CD14-positive monocyte (primary cell): ENCODE results near the gene NTM. TPM values are rescaled to one million over a fixed set of nuclear protein-coding genes. Genes with fewer than 3 reads are reported as not detected.

ENCODE experiments used
- DNase-seq, 3 donors: peaks; one replicate each; pipeline ENCODE4 v3.0.0-alpha.2; 2011 to 2022
- H2AFZ ChIP-seq: 2 replicates; pipeline ENCODE4 v1.6.0; 2012; ENCODE audit warnings: mild to moderate bottlenecking, low read depth, low read length, inconsistent platforms; ENCODE audit not compliant: insufficient read depth, poor library complexity, severe bottlenecking
- H3K27ac ChIP-seq, 2 donors: 1 replicate in 1 of 2; 2 replicates in 1 of 2; pipeline ENCODE4 v1.5.1; 2012 to 2013; ENCODE audit warnings: low read length in 2 of 2, control low read depth in 1 of 2, inconsistent platforms in 1 of 2, low read depth in 1 of 2, mild to moderate bottlenecking in 1 of 2
- H3K27me3 ChIP-seq, 2 donors: one replicate each; pipeline versions ENCODE4 v1.6.0 to v1.6.1; 2011 to 2013; ENCODE audit warnings: low read length in 2 of 2; ENCODE audit not compliant: control insufficient read depth in 2 of 2, insufficient read depth in 2 of 2
- H3K36me3 ChIP-seq, 2 donors: replicated peaks in 1 of 2; 1 replicate in 1 of 2; 2 replicates in 1 of 2; pipeline versions ENCODE4 v1.5.1 to v1.6.1; 2012 to 2013; ENCODE audit warnings: low read length in 2 of 2, control low read depth in 1 of 2, inconsistent platforms in 1 of 2, mild to moderate bottlenecking in 1 of 2; ENCODE audit not compliant: insufficient read depth in 2 of 2, control insufficient read depth in 1 of 2
- H3K4me1 ChIP-seq, 2 donors: 1 replicate in 1 of 2; 2 replicates in 1 of 2; pipeline versions ENCODE4 v1.5.1 to v1.6.1; 2012 to 2013; ENCODE audit warnings: low read length in 2 of 2, control low read depth in 1 of 2, inconsistent platforms in 1 of 2, mild to moderate bottlenecking in 1 of 2, moderate library complexity in 1 of 2; ENCODE audit not compliant: insufficient read depth in 2 of 2, control insufficient read depth in 1 of 2
- H3K4me2 ChIP-seq: replicated peaks from 2 replicates; pipeline ENCODE3; 2012; ENCODE audit warnings: low read length, moderate library complexity, mild to moderate bottlenecking; ENCODE audit not compliant: poor library complexity, severe bottlenecking; ENCODE audit errors: extremely low read depth
- H3K4me3 ChIP-seq, 3 experiments: fragments of 200-600 bp in 1 of 3; sonication (generic) in 1 of 3; replicated peaks in 1 of 3; 1 replicate in 2 of 3; 2 replicates in 1 of 3; pipeline ENCODE4 v1.5.1; 2011 to 2013; ENCODE audit warnings: low read length in 3 of 3, mild to moderate bottlenecking in 3 of 3, control low read depth in 2 of 3, low read depth in 2 of 3, inconsistent platforms in 1 of 3, moderate library complexity in 1 of 3
- H3K79me2 ChIP-seq: 2 replicates; pipeline ENCODE4 v1.6.0; 2012; ENCODE audit warnings: mild to moderate bottlenecking, control low read depth, inconsistent platforms, low read length, moderate library complexity; ENCODE audit not compliant: insufficient read depth
- H3K9ac ChIP-seq: 2 replicates; pipeline ENCODE4 v1.6.0; 2017; ENCODE audit warnings: low read length, mild to moderate bottlenecking; ENCODE audit not compliant: insufficient read depth, poor library complexity, severe bottlenecking
- H3K9me3 ChIP-seq, 2 donors: replicated peaks in 1 of 2; 1 replicate in 1 of 2; 2 replicates in 1 of 2; pipeline versions ENCODE4 v1.5.1 to v1.6.1; 2012 to 2013; ENCODE audit warnings: low read length in 2 of 2, control low read depth in 1 of 2; ENCODE audit not compliant: control insufficient read depth in 1 of 2, insufficient read depth in 1 of 2
- H4K20me1 ChIP-seq: 2 replicates; pipeline ENCODE4 v1.6.0; 2012; ENCODE audit warnings: mild to moderate bottlenecking, low read length, control low read depth, moderate library complexity; ENCODE audit not compliant: insufficient read depth
- H3K27ac Mint-ChIP-seq, 7 donors: one replicate each; pipeline ENCODE4 v1.8.0; 2020; ENCODE audit warnings: mild to moderate bottlenecking in 7 of 7, mixed read lengths in 7 of 7, moderate library complexity in 6 of 7, inconsistent platforms in 2 of 7
- H3K27me3 Mint-ChIP-seq, 3 donors: one replicate each; pipeline ENCODE4 v1.8.0; 2021 to 2022; ENCODE audit warnings: low read depth in 3 of 3, mild to moderate bottlenecking in 3 of 3, mixed read lengths in 3 of 3, moderate library complexity in 3 of 3, inconsistent platforms in 1 of 3
- H3K36me3 Mint-ChIP-seq, 2 donors: one replicate each; pipeline ENCODE4 v1.8.0; 2020; ENCODE audit warnings: mixed read lengths in 2 of 2, inconsistent platforms in 1 of 2, mild to moderate bottlenecking in 1 of 2
- H3K4me1 Mint-ChIP-seq: one replicate; pipeline ENCODE4 v1.8.0; 2020; ENCODE audit warnings: mild to moderate bottlenecking, mixed read lengths
- H3K4me3 Mint-ChIP-seq, 2 donors: one replicate each; pipeline ENCODE4 v1.8.0; 2020; ENCODE audit warnings: mild to moderate bottlenecking in 2 of 2, mixed read lengths in 2 of 2, moderate library complexity in 1 of 2
- H3K9me3 Mint-ChIP-seq, 7 donors: one replicate each; pipeline ENCODE4 v1.8.0; 2020 to 2022; ENCODE audit warnings: mixed read lengths in 7 of 7, mild to moderate bottlenecking in 6 of 7, moderate library complexity in 6 of 7, inconsistent platforms in 2 of 7
- WGBS: methylation state at CpG from one replicate; pipeline ENCODE4 v1.1.5; 2013; ENCODE audit warnings: missing lambda C conversion rate; ENCODE audit not compliant: insufficient coverage; 5-methylcytosine and 5-hydroxymethylcytosine counted together
- intact Hi-C, 2 donors: fragments of 100-400 bp; cut with micrococcal nuclease; formaldehyde crosslinking; loops; one replicate each; pipeline versions ENCODE4 v1.15.0 to v1.15.1; 2023
- polyA plus RNA-seq, 3 donors: library from polyadenylated mRNA; depleted of rRNA in 1 of 3; unstranded in 2 of 3; stranded (reverse) in 1 of 3; fragments of 300-500 nt in 2 of 3; fragments of >200 nt in 1 of 3; fragmentation: Illumina TruSeq in 2 of 3; gene quantifications; 1 replicate in 2 of 3; 2 replicates in 1 of 3; pipeline ENCODE4 v1.2.3, GENCODE V29; 2012 to 2021
- TF ChIP-seq, protein P1 (sequence below): fragments of 200-600 bp; IDR thresholded peaks from one replicate; pipeline ENCODE4 v1.8.0; 2022; ENCODE audit warnings: antibody characterized with exemption, mild to moderate bottlenecking

The NTM gene
- polyA plus RNA-seq, 3 donors = not detected

DNA sequence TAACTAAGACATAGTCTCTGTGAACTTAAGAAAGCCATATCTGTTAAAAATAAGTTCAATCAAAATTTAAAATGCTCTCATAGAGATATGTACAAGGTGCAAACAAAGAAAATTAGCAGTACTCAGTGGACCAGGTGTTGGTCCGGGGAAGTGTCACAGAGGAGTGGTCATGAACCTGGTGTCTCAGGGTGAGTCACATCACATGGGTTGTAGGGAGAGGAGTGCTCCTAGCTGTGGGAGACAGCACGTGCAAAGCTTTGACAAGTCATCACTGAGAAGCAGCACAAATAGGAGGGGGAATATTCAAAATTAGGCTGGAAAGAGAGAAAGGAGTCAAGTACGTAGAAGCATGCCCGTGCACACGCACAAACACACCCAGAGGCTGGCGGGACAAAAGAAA, 438.1 kb downstream of the NTM start:
- no peak overlapping the region for H3K9ac ChIP-seq
- intact Hi-C loops = no loop called here
- H2AFZ ChIP-seq = no peak overlapping the region
- no peaks in the 10 kb centered on the region for H3K79me2 ChIP-seq
- H3K4me3 ChIP-seq = no peak overlapping the region
- TF ChIP-seq, protein P1, sequence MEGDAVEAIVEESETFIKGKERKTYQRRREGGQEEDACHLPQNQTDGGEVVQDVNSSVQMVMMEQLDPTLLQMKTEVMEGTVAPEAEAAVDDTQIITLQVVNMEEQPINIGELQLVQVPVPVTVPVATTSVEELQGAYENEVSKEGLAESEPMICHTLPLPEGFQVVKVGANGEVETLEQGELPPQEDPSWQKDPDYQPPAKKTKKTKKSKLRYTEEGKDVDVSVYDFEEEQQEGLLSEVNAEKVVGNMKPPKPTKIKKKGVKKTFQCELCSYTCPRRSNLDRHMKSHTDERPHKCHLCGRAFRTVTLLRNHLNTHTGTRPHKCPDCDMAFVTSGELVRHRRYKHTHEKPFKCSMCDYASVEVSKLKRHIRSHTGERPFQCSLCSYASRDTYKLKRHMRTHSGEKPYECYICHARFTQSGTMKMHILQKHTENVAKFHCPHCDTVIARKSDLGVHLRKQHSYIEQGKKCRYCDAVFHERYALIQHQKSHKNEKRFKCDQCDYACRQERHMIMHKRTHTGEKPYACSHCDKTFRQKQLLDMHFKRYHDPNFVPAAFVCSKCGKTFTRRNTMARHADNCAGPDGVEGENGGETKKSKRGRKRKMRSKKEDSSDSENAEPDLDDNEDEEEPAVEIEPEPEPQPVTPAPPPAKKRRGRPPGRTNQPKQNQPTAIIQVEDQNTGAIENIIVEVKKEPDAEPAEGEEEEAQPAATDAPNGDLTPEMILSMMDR = no peak
- Mint-ChIP-seq H3K4me1 (no peaks in the 10 kb centered on the region), H3K4me3 (no peak overlapping the region), H3K36me3 (no peaks in the 10 kb centered on the region), H3K9me3 (peaks cover 0 to under 1% (median 0%) of the 10 kb centered on the region in 7 donors), H3K27me3 (peaks cover 8 to 12% (median 9%) of the 10 kb centered on the region in 3 donors), H3K27ac (no peak overlapping the region)
- WGBS = 65% methylated on average over 2 of the region's 6 CpGs
- H4K20me1 ChIP-seq = no peaks in the 10 kb centered on the region
- DNase-seq = no peak
- H3K4me2 ChIP-seq = no peak overlapping the region
- H3K27me3 ChIP-seq = no peaks in the 10 kb centered on the region
- no peaks in the 10 kb centered on the region for H3K4me1 ChIP-seq
- no peak overlapping the region for H3K27ac ChIP-seq
- H3K9me3 ChIP-seq = no peaks in the 10 kb centered on the region
- H3K36me3 ChIP-seq = no peaks in the 10 kb centered on the region

DNA sequence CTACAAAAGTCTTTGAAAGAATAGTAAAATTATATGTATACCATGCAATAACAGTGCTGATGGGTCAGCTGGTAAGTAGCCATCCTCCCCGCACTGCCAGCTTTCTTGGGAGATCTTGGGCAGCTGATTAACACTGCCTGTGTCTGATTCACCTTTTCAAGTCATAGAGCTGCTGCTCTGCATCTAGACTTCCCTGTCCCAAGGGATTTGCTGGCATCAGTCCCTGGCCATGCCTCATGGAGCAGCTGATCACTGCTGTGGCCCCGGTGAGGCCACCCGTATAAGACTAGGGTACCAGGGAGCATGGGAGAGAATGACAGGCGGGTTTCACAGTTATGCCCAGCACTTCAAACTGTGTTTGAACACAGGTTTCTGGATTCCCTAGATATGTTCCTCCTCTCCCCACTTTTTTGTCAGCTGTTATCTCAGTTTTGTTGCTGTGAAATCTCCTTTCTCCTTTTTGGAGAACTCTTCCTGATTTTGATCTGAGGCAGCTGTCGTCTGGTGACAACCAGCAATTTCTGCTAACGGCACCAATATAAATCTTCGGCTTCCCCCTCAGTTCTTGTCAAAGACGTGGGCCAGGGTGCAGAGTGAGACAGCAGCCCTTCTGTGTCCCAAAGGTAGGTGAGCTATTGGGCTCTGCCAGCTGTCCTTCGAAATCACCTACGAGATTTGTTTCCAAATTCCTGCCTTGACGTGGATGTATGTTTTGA, 438.9 kb downstream of the NTM start:
- intact Hi-C loops = no loop called here
- TF ChIP-seq, protein P1 = no peak

More for the DNA sequence above, 438.9 kb downstream of the NTM start:
- Histone ChIP-seq H3K9ac (no peak overlapping the region), H3K27me3 (no peaks in the 10 kb centered on the region), H3K4me2 (no peak overlapping the region), H3K4me1 (peaks cover 4 to 6% of the 10 kb centered on the region in 2 donors), H3K9me3 (no peaks in the 10 kb centered on the region), H4K20me1 (no peaks in the 10 kb centered on the region), H3K4me3 (no peak overlapping the region), H3K27ac (no peak overlapping the region), H3K79me2 (no peaks in the 10 kb centered on the region), H2AFZ (no peak overlapping the region), H3K36me3 (no peaks in the 10 kb centered on the region)
- H3K27me3 Mint-ChIP-seq = peaks cover 2 to 9% (median 8%) of the 10 kb centered on the region in 3 donors
- no peak for DNase-seq
- H3K9me3 Mint-ChIP-seq = no peaks in the 10 kb centered on the region
- H3K36me3 Mint-ChIP-seq = no peaks in the 10 kb centered on the region
- 50% methylated on average over 5 of the region's 11 CpGs for WGBS
- peaks cover 4% of the 10 kb centered on the region for H3K4me1 Mint-ChIP-seq
- no peak overlapping the region for H3K4me3 Mint-ChIP-seq
- H3K27ac Mint-ChIP-seq = no peak overlapping the region
